Esophagus mucosa (tissue), 1 donor: ENCODE results near the gene ACBD7. TPM values are rescaled to one million over a fixed set of nuclear protein-coding genes. Genes with fewer than 3 reads are reported as not detected.

Source experiments
- ATAC-seq: fragments of 200-7000 bp; cut with Tn5 transposase; one replicate; pipeline ENCODE4 v1.9.1; 2020
- total RNA-seq: library from RNA; stranded (reverse); gene quantifications from one replicate; pipeline ENCODE4 v1.2.4, GENCODE V29; 2023
- donor health status: DM: yes; HTN: yes; CAD: no.

The ACBD7 gene
- total RNA-seq: 0.32 TPM

- peak; percentile 87 for ATAC-seq
Observed at GRCh38 chr10:15088428-15089261, at the start of gene ACBD7. Gene ACBD7, minus strand, starts transcription at chr10:15088776. Its CDS starts 48 bp downstream, at chr10:15088728.

GRCh38 chr10:15137636-15138035, 49.1 kb upstream of the ACBD7 start:
- no peak for ATAC-seq

- ATAC-seq: no peak
Observed at GRCh38 chr10:15137036-15137359, 48.4 kb upstream of the ACBD7 start.

- ATAC-seq: no peak
Observed at GRCh38 chr10:15136129-15137035, 47.8 kb upstream of the ACBD7 start.

GRCh38 chr10:15131330-15131729, 42.8 kb upstream of the ACBD7 start:
- ATAC-seq: no peak

- ATAC-seq: no peak
Observed at GRCh38 chr10:15124908-15125307, 36.3 kb upstream of the ACBD7 start.

GRCh38 chr10:15124190-15124589, 35.6 kb upstream of the ACBD7 start:
- no peak for ATAC-seq

GRCh38 chr10:15123749-15124184, 35.2 kb upstream of the ACBD7 start:
- no peak for ATAC-seq

GRCh38 chr10:15122477-15123030, 34.0 kb upstream of the ACBD7 start:
- no peak for ATAC-seq

GRCh38 chr10:15121707-15122106, 33.1 kb upstream of the ACBD7 start:
- ATAC-seq: no peak

GRCh38 chr10:15120523-15120922, 31.9 kb upstream of the ACBD7 start:
- no peak for ATAC-seq

GRCh38 chr10:15118615-15119014, 30.0 kb upstream of the ACBD7 start:
- ATAC-seq: no peak

GRCh38 chr10:15116225-15116624, 27.6 kb upstream of the ACBD7 start:
- no peak for ATAC-seq

- ATAC-seq: no peak
Observed at GRCh38 chr10:15113766-15114165, 25.2 kb upstream of the ACBD7 start.

GRCh38 chr10:15112657-15113056, 24.1 kb upstream of the ACBD7 start:
- ATAC-seq: no peak

GRCh38 chr10:15106352-15107013, 17.9 kb upstream of the ACBD7 start:
- ATAC-seq: peak; percentile 95

GRCh38 chr10:15103513-15103912, 14.9 kb upstream of the ACBD7 start:
- no peak for ATAC-seq

GRCh38 chr10:15099886-15100285, 11.3 kb upstream of the ACBD7 start:
- no peak for ATAC-seq

GRCh38 chr10:15097011-15097812, 8.6 kb upstream of the ACBD7 start, which contains the start of gene RPP38:
Gene RPP38, plus strand, starts transcription at chr10:15097355. Its CDS starts 5,960 bp downstream, at chr10:15103315.
- peak; percentile 95 for ATAC-seq

- no peak for ATAC-seq
Observed at GRCh38 chr10:15096661-15097010, 8.1 kb upstream of the ACBD7 start.

GRCh38 chr10:15092855-15093408, 4.4 kb upstream of the ACBD7 start:
- ATAC-seq: no peak

GRCh38 chr10:15091418-15091817, 2.8 kb upstream of the ACBD7 start:
- ATAC-seq: no peak
